Heart left ventricle (tissue), 16 donors: Measurements from ENCODE around the gene ENO1. TPM values are rescaled to one million over a fixed set of nuclear protein-coding genes. Genes with fewer than 3 reads are reported as not detected.

Source experiments
- ATAC-seq, 4 donors: fragments of 200-7000 bp; cut with Tn5 transposase; one replicate each; pipeline ENCODE4 v1.9.1; 2020 to 2022; ENCODE audit warnings: moderate library complexity in 4 of 4, mild to moderate bottlenecking in 3 of 4, moderate number of reproducible peaks in 1 of 4
- DNase-seq, 5 donors: peaks; one replicate each; pipeline ENCODE4 v3.0.0-alpha.2; 2020
- H3K27ac ChIP-seq, 12 donors: fragments of 200-600 bp; sonication (generic) in 4 of 12; one replicate each; pipeline versions ENCODE4 v1.5.0 to v1.8.0; 2016 to 2022; ENCODE audit warnings: mild to moderate bottlenecking in 2 of 12
- H3K27me3 ChIP-seq, 9 donors: fragments of 200-600 bp; sonication (generic) in 2 of 9; one replicate each; pipeline versions ENCODE4 v1.5.1 to v1.8.0; 2016 to 2022; ENCODE audit warnings: mild to moderate bottlenecking in 3 of 9
- H3K36me3 ChIP-seq, 9 donors: fragments of 200-600 bp; sonication (generic) in 2 of 9; one replicate each; pipeline versions ENCODE4 v1.5.0 to v1.8.0; 2018 to 2022; ENCODE audit warnings: mild to moderate bottlenecking in 2 of 9
- H3K4me1 ChIP-seq, 12 donors: fragments of 200-600 bp; sonication (generic) in 4 of 12; one replicate each; pipeline versions ENCODE4 v1.5.0 to v1.8.0; 2016 to 2022; ENCODE audit warnings: mild to moderate bottlenecking in 3 of 12
- H3K4me3 ChIP-seq, 12 donors: fragments of 200-600 bp; sonication (generic) in 4 of 12; one replicate each; pipeline versions ENCODE4 v1.5.0 to v1.8.0; 2017 to 2022; ENCODE audit warnings: mild to moderate bottlenecking in 9 of 12, moderate library complexity in 4 of 12
- H3K9me3 ChIP-seq, 12 donors: fragments of 200-600 bp; sonication (generic) in 4 of 12; one replicate each; pipeline versions ENCODE4 v1.5.0 to v1.8.0; 2016 to 2022; ENCODE audit warnings: mild to moderate bottlenecking in 1 of 12
- CTCF ChIP-seq, 12 donors: fragments of 200-600 bp; sonication (generic) in 4 of 12; IDR thresholded peaks; one replicate each; pipeline versions ENCODE4 v1.5.0 to v1.8.0; 2018 to 2022; ENCODE audit warnings: antibody characterized with exemption in 12 of 12, mild to moderate bottlenecking in 5 of 12
- POLR2A ChIP-seq, 2 donors: fragments of 450-650 bp; IDR thresholded peaks; one replicate each; pipeline ENCODE4 v1.6.1; 2017; ENCODE audit warnings: antibody characterized with exemption in 2 of 2, mild to moderate bottlenecking in 2 of 2, moderate library complexity in 2 of 2
- WGBS, 4 donors: extraction: QIAGEN DNeasy Blood & Tissue Kit in 2 of 4; methylation state at CpG; one replicate each; pipeline versions ENCODE4 v1.1.5 to v1.1.7; 2013 to 2018; 5-methylcytosine and 5-hydroxymethylcytosine counted together
- intact Hi-C, 10 donors: fragments of 100-400 bp; cut with DNase I; formaldehyde crosslinking; loops; one replicate each; pipeline versions ENCODE4 v1.11.1 to v1.14.2; 2022
- polyA plus RNA-seq, 2 donors: library from polyadenylated mRNA; stranded (reverse); fragments of 200-250 nt; gene quantifications; one replicate each; pipeline ENCODE4 v1.2.3, GENCODE V29; 2013
- total RNA-seq, 9 donors: library from RNA; depleted of rRNA in 2 of 9; stranded (reverse); fragments of >200 nt in 2 of 9; fragmentation: NEBNext Ultra II Directional in 3 of 9; extraction: Animal tissue kit (Norgen Biotek cat#: 25700) in 3 of 9; gene quantifications; one replicate each; pipeline versions ENCODE4 v1.1.0 to v1.2.4, GENCODE V29; 2016 to 2023
- donor health status: ischemic (EF 13 %, LVEDD 7.1; RV severe dilation, severe dysfunction).
- donor health status: healthy with polysubstance abuse.
- donor health status: DM: no; HTN: yes; CAD: no.
- donor health status: DM: no; HTN: no; CAD: no.
- donor health status: ischemic (EF 25% LVEDD 6.9; RV normal size, moderate dysfunction).
- donor health status: ischemic (EF 25% LVEDD 5.7; RV mildly dilated, moderate dysfunction).
- donor health status: healthy.
- donor health status: DM: yes; HTN: yes; CAD: no.
- donor health status: ischemic (EF 35%, LVEDD 5.7; RV mildly dilated, moderate dysfunction).
- donor health status: nonischemic (EF 11% LVEDD 7.7; RV severe dilation, severe dysfunction).
- donor health status: DM: yes; HTN: yes; CAD: no.
- donor health status: PGD.
- donor health status: ischemic (EF 29% LVEDD 5.4; RV normal size, mild dysfunction).
- donor health status: nonischemic (EF 23%, LVEDD 6.1; RV moderate dilation, normal function).

Gene ENO1
- total and polyA plus RNA-seq, 11 donors: 71.1 to 557 (median 174) TPM

GRCh38 chr1:8818325-8818775 is 60.1 kb downstream of the ENO1 start:
- Histone ChIP-seq H3K27ac (peak overlapping the region; percentile 85 to 96 (median 94)), H3K4me1 (peaks cover 0 to 59% (median 37%) of the 10 kb centered on the region in 12 donors), H3K4me3 (peak overlapping the region; percentile 49 to 90 (median 78)), H3K9me3 (no peaks in the 10 kb centered on the region), H3K27me3 (no peaks in the 10 kb centered on the region), H3K36me3 (no peaks in the 10 kb centered on the region)
- peak in 4 of 5 donors; percentile 33 to 66 (median 40) for DNase-seq
- WGBS, 4 donors: 10 to 19% (median 12%) methylated on average over 4 of the region's 4 CpGs
- intact Hi-C loops: loop anchor here in 3 of 10 donors (2.0 to 5.0 kb wide), 2 partner anchors 30 to 39 kb away; no protein-coding TSS in a partner anchor
- no peak for ATAC-seq
- TF ChIP-seq CTCF (IDR thresholded peaks at IDR 0.05) (no peak), POLR2A (IDR thresholded peaks at IDR 0.05) (no peak)

- Histone ChIP-seq H3K27me3 (no peaks in the 10 kb centered on the region), H3K27ac (peak within 1 kb of the TSS; percentile 85 to 96 (median 94)), H3K9me3 (no peaks in the 10 kb centered on the region), H3K36me3 (no peaks in the 10 kb centered on the region), H3K4me1 (peaks cover 0 to 59% (median 33%) of the 10 kb centered on the region in 12 donors), H3K4me3 (peak within 1 kb of the TSS; percentile 49 to 90 (median 78))
- 0 to 1% (median 1%) methylated on average over 39 to 82 of the region's 82 CpGs for WGBS, 4 donors
- TF ChIP-seq POLR2A (IDR thresholded peaks at IDR 0.05) (peak in 1 of 2 donors; percentile 95), CTCF (IDR thresholded peaks at IDR 0.05) (peak in 3 of 12 donors; percentile 14 to 26 (median 25))
- DNase-seq (peak; percentile 94 to 98 (median 94)), ATAC-seq (peak; percentile 98 to 99 (median 99))
- intact Hi-C loops: loop anchor here in 3 of 10 donors (2.0 to 5.0 kb wide), 2 partner anchors 31 to 40 kb away; no protein-coding TSS in a partner anchor
These were observed 60.8 kb downstream of the ENO1 start, which contains the start of gene RERE for GRCh38 chr1:8817412-8818324. TSS of gene RERE (minus strand) at chr1:8817640.

GRCh38 chr1:8816831-8817411 is 61.6 kb downstream of the ENO1 start:
- H3K4me1 ChIP-seq: peaks cover 0 to 57% (median 30%) of the 10 kb centered on the region in 12 donors
- H3K4me3 ChIP-seq: peak overlapping the region; percentile 49 to 90 (median 78)
- TF ChIP-seq CTCF (IDR thresholded peaks at IDR 0.05): no peak
- TF ChIP-seq POLR2A (IDR thresholded peaks at IDR 0.05): no peak
- no peaks in the 10 kb centered on the region for H3K36me3 ChIP-seq
- DNase-seq (peak; percentile 15 to 58 (median 38)), ATAC-seq (peak in 3 of 4 donors; percentile 14 to 37 (median 34))
- H3K9me3 ChIP-seq: no peaks in the 10 kb centered on the region
- 0 to 1% (median 0%) methylated on average over 25 to 41 of the region's 41 CpGs for WGBS, 4 donors
- intact Hi-C loops: loop anchor here in 2 of 10 donors (5.0 kb wide), 1 partner anchor 40 kb away; no protein-coding TSS in a partner anchor
- H3K27ac ChIP-seq: peak overlapping the region; percentile 85 to 96 (median 94)
- no peaks in the 10 kb centered on the region for H3K27me3 ChIP-seq
